Liver (tissue), 9 donors: ENCODE data around the gene MARK1. TPM values are rescaled to one million over a fixed set of nuclear protein-coding genes. Genes with fewer than 3 reads are reported as not detected.

ENCODE experiments used
- DNase-seq: peaks from one replicate; pipeline ENCODE4 v3.0.0-alpha.2; 2017; ENCODE audit warnings: low spot score
- H3K27ac ChIP-seq, 2 donors: one replicate each; pipeline ENCODE4 v1.7.0; 2013; ENCODE audit warnings: inconsistent platforms in 2 of 2, low read length in 2 of 2, control low read depth in 1 of 2, low read depth in 1 of 2, mild to moderate bottlenecking in 1 of 2
- H3K27me3 ChIP-seq, 4 donors: one replicate each; pipeline versions ENCODE4 v1.6.1 to v1.7.0; 2013; ENCODE audit warnings: low read length in 3 of 4, inconsistent platforms in 1 of 4, mild to moderate bottlenecking in 1 of 4, moderate library complexity in 1 of 4; ENCODE audit not compliant: control insufficient read depth in 4 of 4, insufficient read depth in 4 of 4
- H3K36me3 ChIP-seq, 4 donors: one replicate each; pipeline versions ENCODE4 v1.6.1 to v1.7.0; 2013; ENCODE audit warnings: low read length in 3 of 4, mild to moderate bottlenecking in 3 of 4, low read depth in 1 of 4, moderate library complexity in 1 of 4; ENCODE audit not compliant: control insufficient read depth in 4 of 4, insufficient read depth in 3 of 4
- H3K4me1 ChIP-seq, 4 donors: one replicate each; pipeline versions ENCODE4 v1.6.1 to v1.7.0; 2013; ENCODE audit warnings: low read length in 3 of 4, mild to moderate bottlenecking in 3 of 4, moderate library complexity in 1 of 4; ENCODE audit not compliant: control insufficient read depth in 4 of 4, insufficient read depth in 4 of 4
- H3K4me3 ChIP-seq, 3 donors: one replicate each; pipeline versions ENCODE4 v1.6.1 to v1.7.0; 2013; ENCODE audit warnings: low read length in 3 of 3, control low read depth in 1 of 3, low read depth in 1 of 3, mild to moderate bottlenecking in 1 of 3
- H3K9ac ChIP-seq, 2 donors: one replicate each; pipeline ENCODE4 v1.7.0; 2013; ENCODE audit warnings: low read length in 2 of 2, mild to moderate bottlenecking in 2 of 2, moderate library complexity in 2 of 2, control low read depth in 1 of 2, low read depth in 1 of 2
- H3K9me3 ChIP-seq, 4 donors: one replicate each; pipeline versions ENCODE4 v1.6.1 to v1.7.0; 2013; ENCODE audit warnings: low read length in 3 of 4; ENCODE audit not compliant: control insufficient read depth in 4 of 4
- ATF3 ChIP-seq: IDR thresholded peaks from 2 replicates; pipeline ENCODE4 v1.6.1; 2016; ENCODE audit warnings: antibody characterized with exemption
- CTCF ChIP-seq: fragments of 150-350 bp; IDR thresholded peaks from 2 replicates; pipeline ENCODE4 v1.5.1; 2017; ENCODE audit warnings: improper control_type of control experiment, low read depth, low read length; ENCODE audit not compliant: missing input control
- EGR1 ChIP-seq, 2 donors: IDR thresholded peaks; 2 replicates each; pipeline ENCODE4 v1.6.1; 2016 to 2018; ENCODE audit warnings: antibody characterized with exemption in 2 of 2, low read depth in 2 of 2
- FOXA1 ChIP-seq: IDR thresholded peaks from 2 replicates; pipeline ENCODE4 v1.6.1; 2016; ENCODE audit warnings: antibody characterized with exemption
- FOXA2 ChIP-seq: IDR thresholded peaks from 2 replicates; pipeline ENCODE4 v1.6.1; 2016; ENCODE audit warnings: antibody characterized with exemption
- GABPA ChIP-seq, 2 donors: IDR thresholded peaks in 1 of 2; conservative IDR thresholded peaks in 1 of 2; 2 replicates each; pipeline ENCODE4 v1.6.1; 2016; ENCODE audit warnings: antibody characterized with exemption in 2 of 2, mild to moderate bottlenecking in 1 of 2, moderate library complexity in 1 of 2
- HNF4A ChIP-seq, 2 donors: conservative IDR thresholded peaks; 2 replicates each; pipeline ENCODE4 v1.6.1; 2016; ENCODE audit warnings: antibody characterized with exemption in 2 of 2, mild to moderate bottlenecking in 2 of 2
- HNF4G ChIP-seq: IDR thresholded peaks from 2 replicates; pipeline ENCODE4 v1.6.1; 2016; ENCODE audit warnings: antibody characterized with exemption
- JUND ChIP-seq, 2 donors: IDR thresholded peaks; 2 replicates each; pipeline ENCODE4 v1.6.1; 2016; ENCODE audit warnings: antibody characterized with exemption in 2 of 2
- MAX ChIP-seq: IDR thresholded peaks from 2 replicates; pipeline ENCODE4 v1.6.1; 2016; ENCODE audit warnings: antibody characterized with exemption
- NR2F2 ChIP-seq: IDR thresholded peaks from 2 replicates; pipeline ENCODE4 v1.6.1; 2016; ENCODE audit warnings: antibody characterized with exemption
- RAD21 ChIP-seq, 2 donors: IDR thresholded peaks; 2 replicates each; pipeline ENCODE4 v1.6.1; 2016; ENCODE audit warnings: antibody characterized with exemption in 2 of 2, mild to moderate bottlenecking in 2 of 2
- REST ChIP-seq: IDR thresholded peaks from 2 replicates; pipeline ENCODE4 v1.6.1; 2016; ENCODE audit warnings: antibody characterized with exemption, mild to moderate bottlenecking
- RXRA ChIP-seq, 2 donors: IDR thresholded peaks; 2 replicates each; pipeline ENCODE4 v1.6.1; 2017 to 2018; ENCODE audit warnings: antibody characterized with exemption in 2 of 2, mild to moderate bottlenecking in 1 of 2
- SP1 ChIP-seq: IDR thresholded peaks from 2 replicates; pipeline ENCODE4 v1.6.1; 2018; ENCODE audit warnings: antibody characterized with exemption, mild to moderate bottlenecking
- TAF1 ChIP-seq: conservative IDR thresholded peaks from 2 replicates; pipeline ENCODE4 v1.6.1; 2016; ENCODE audit warnings: antibody characterized with exemption, mild to moderate bottlenecking
- YY1 ChIP-seq: IDR thresholded peaks from 2 replicates; pipeline ENCODE4 v1.6.1; 2016; ENCODE audit warnings: antibody characterized with exemption, mild to moderate bottlenecking
- ZBTB33 ChIP-seq: IDR thresholded peaks from 2 replicates; pipeline ENCODE4 v1.6.1; 2016; ENCODE audit warnings: antibody characterized with exemption
- WGBS: extraction: QIAGEN DNeasy Blood & Tissue Kit; methylation state at CpG from one replicate; pipeline ENCODE4 v1.1.7; 2013; 5-methylcytosine and 5-hydroxymethylcytosine counted together
- polyA plus RNA-seq, 2 donors: library from polyadenylated mRNA; stranded (reverse) in 1 of 2; unstranded in 1 of 2; fragments of 200-250 nt in 1 of 2; fragments of >200 nt in 1 of 2; fragmentation: Nextera tagmentation in 1 of 2; extraction: Ambion mirVana in 1 of 2; gene quantifications; one replicate each; pipeline versions ENCODE4 v1.2.1 to v1.2.3, GENCODE V29; 2013 to 2015
- total RNA-seq, 2 donors: library from RNA; depleted of rRNA; stranded (reverse); fragments of >200 nt; gene quantifications; one replicate each; pipeline ENCODE4 v1.2.3, GENCODE V29; 2014
- donor health status: healthy.
- donor health status: healthy.
- donor health status: healthy.
- donor health status: healthy.
- donor health status: healthy.

MARK1 gene
- total and polyA plus RNA-seq, 4 donors = 0.10 to 0.59 (median 0.25) TPM

GRCh38 chr1:220681220-220681880 lies 153.4 kb downstream of the MARK1 start:
- H3K27me3 ChIP-seq = no peaks in the 10 kb centered on the region
- H3K4me1 ChIP-seq = peaks cover 3 to 11% (median 10%) of the 10 kb centered on the region in 4 donors
- H3K9ac ChIP-seq = peak overlapping the region; percentile 48 to 80
- no peaks in the 10 kb centered on the region for H3K9me3 ChIP-seq
- no peaks in the 10 kb centered on the region for H3K36me3 ChIP-seq
- H3K27ac ChIP-seq = peak overlapping the region; percentile 45 to 73
- 28% methylated on average over 10 of the region's 10 CpGs for WGBS
- no peak for DNase-seq
- peak overlapping the region; percentile 46 to 51 (median 47) for H3K4me3 ChIP-seq
- TF ChIP-seq HNF4A (conservative IDR thresholded peaks at IDR 0.05) (peak; percentile 64 to 80), GABPA (IDR thresholded peaks at IDR 0.05 in 1 of 2, conservative IDR thresholded peaks at IDR 0.05 in 1 of 2) (no peak), HNF4G (no peak), YY1 (no peak), REST (no peak), TAF1 (no peak), SP1 (peak; percentile 65), FOXA1 (no peak), EGR1 (IDR thresholded peaks at IDR 0.05; ENCODE audit: low read depth in 2 of 2) (peak; percentile 34 to 42), FOXA2 (no peak), CTCF (no peak), MAX (peak; percentile 17), RAD21 (IDR thresholded peaks at IDR 0.05) (peak in 1 of 2 donors; percentile 22), RXRA (IDR thresholded peaks at IDR 0.05) (peak; percentile 67 to 72), JUND (IDR thresholded peaks at IDR 0.05) (peak; percentile 93 to 95), ATF3 (peak; percentile 66), ZBTB33 (no peak), NR2F2 (no peak)
